Measurements from ENCODE around the gene FAM83F.
A peak's percentile ranks its signal among the peaks of the same experiment; 100 is the strongest.
"Not testable (repeated sequence)": the region's sequence is repeated elsewhere in the genome, so short reads cannot be mapped to it uniquely, and the experiment has no call there.

The FAM83F gene

GRCh38 chr22:39989633-39990032 lies 5.1 kb upstream of the FAM83F start:
- DNase-seq (ENCODE audit: low read depth, low spot score) = no peak
- no peak overlapping the region for H3K4me3 ChIP-seq (ENCODE audit: low read length)

DNA sequence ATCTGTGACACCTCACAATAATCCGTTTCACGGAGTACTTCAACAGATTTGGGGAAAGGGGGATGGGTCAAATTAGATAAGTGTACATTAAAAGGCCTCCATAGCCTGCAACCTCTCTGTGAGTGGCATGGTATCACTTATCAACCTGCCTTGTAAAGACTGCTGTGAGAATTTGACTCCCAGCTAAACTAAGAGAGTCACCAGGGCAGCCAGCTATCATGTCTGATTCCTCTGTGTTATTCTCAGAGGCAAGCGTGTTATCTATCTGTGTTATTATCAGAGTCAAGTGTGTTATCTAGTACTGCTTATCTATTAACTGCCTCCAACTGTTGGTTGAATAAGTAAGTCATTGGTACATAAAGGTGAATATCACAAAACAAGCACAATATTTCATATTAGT lies 4.1 kb upstream of the FAM83F start:
- no peak for DNase-seq (ENCODE audit: low read depth, low spot score)

GRCh38 chr22:39991159-39991860 lies 3.4 kb upstream of the FAM83F start:
- no peak for DNase-seq (ENCODE audit: low read depth, low spot score)
- H3K4me3 ChIP-seq (ENCODE audit: low read length) = no peak overlapping the region

More for the DNA sequence above, 4.1 kb upstream of the FAM83F start:
- no peak overlapping the region for H3K4me3 ChIP-seq (ENCODE audit: low read length)

GRCh38 chr22:39992088-39992826 lies 2.5 kb upstream of the FAM83F start:
- H3K4me3 ChIP-seq (ENCODE audit: low read length) = no peak overlapping the region
- no peak for DNase-seq (ENCODE audit: low read depth, low spot score)

- H3K4me3 ChIP-seq (ENCODE audit: low read length); DNase-seq (ENCODE audit: low read depth, low spot score): not testable (repeated sequence)
Measured at GRCh38 chr22:39992894-39993293, 1.9 kb upstream of the FAM83F start.

DNA sequence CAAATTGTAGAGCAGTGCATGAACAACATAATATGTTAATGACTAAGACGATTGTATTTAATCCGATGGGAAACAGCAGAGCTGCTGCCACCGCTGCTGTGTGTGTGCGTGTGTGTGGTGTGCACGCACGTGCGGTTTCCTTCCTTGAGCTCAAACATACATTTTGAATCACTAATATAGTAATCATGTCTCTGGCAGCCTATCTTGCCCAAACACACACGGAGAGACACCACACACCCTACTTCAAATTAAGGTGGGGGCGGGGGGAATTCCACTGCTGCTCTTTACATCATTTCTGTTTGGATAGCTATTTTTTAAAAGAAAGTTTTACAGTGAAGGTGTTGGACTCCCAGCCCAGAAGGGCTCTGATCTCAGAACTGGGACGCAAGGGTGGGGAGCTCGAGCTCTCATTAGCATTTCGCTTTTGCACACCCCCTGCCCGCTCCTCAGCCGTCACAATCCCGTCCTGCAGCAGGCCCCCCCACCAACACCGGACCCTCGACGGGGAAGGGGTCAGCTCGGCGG lies 651 bp upstream of the FAM83F start:
- DNase-seq (ENCODE audit: low read depth, low spot score) = no peak
- no peak overlapping the region for H3K4me3 ChIP-seq (ENCODE audit: low read length)

GRCh38 chr22:39995393-39996252 lies 869 bp downstream of the FAM83F start:
- no peak for DNase-seq (ENCODE audit: low read depth, low spot score)

DNA sequence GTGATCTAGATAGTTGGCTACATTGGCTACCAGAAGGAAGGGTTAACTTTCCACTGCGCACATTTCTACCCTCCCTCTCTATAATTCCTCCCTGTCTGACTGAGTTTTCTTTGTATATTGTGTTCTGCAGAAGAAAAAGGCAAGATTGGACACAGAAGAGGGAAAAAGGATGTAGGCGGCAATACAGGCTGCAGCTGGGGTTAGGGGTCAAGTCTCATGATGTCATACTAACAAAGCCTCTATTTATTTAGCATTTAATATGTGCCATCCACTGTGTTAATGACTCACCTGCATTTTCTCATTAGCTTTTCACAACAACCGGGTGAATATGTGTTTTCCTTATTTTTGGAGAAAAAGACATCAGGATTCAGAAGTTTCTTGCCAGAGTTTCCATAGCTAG lies 2.0 kb downstream of the FAM83F start:
- no peak overlapping the region for H3K4me3 ChIP-seq (ENCODE audit: low read length)
- DNase-seq (ENCODE audit: low read depth, low spot score) = no peak

More at GRCh38 chr22:39995393-39996252, 869 bp downstream of the FAM83F start:
- H3K4me3 ChIP-seq (ENCODE audit: low read length) = no peak overlapping the region

DNA sequence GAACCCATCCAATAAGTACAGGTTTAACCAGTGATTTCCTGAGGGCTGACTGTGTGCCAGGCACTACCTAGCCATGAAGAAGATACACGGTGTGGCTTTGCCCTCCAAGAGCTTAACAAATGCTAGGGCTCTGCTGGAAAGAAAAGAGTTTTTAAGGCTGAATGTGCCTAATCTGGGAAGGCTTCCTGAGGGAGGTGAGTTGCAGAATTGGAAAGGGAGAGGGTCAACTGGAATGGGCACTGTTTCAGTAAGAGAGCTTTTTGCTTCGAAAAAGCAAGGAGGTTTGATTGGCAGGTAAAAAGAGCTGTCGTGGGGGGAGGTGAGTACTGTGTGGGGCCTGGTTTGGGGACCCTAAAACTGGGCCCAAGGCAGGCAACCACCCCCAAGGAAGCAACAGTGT lies 2.7 kb downstream of the FAM83F start:
- no peak for DNase-seq (ENCODE audit: low read depth, low spot score)
- no peak overlapping the region for H3K4me3 ChIP-seq (ENCODE audit: low read length)

GRCh38 chr22:39997939-39998726 lies 3.4 kb downstream of the FAM83F start:
- DNase-seq (ENCODE audit: low read depth, low spot score) = no peak
- no peak overlapping the region for H3K4me3 ChIP-seq (ENCODE audit: low read length)

DNA sequence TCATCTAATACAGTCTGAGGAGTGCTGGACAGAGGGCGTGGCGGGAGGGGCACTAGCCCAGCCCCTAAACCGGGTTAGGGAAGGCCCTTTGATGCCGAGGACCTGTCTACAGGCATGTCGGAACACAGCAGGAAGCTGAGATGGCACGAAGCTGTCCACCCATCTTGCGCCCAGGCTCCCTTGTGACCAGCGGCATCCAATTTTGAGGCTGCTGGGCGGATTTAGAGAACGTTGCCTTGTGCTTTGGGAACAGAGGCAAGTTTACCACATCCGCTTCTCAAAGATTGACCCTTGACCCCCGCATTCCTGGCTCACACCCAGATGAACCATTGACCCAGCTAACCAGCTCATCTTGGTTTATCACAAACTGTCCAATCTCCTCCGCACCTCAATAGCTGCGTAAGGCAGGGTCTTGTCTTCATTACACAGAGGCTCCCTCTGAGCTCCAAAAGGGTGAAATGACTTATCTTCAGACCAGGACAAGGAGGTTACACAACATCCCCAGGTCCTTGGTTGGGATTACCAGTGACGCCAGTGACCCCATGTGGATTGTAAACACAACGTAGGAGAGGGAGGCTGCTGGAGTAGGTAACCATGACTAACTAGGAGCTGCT lies 4.5 kb downstream of the FAM83F start:
- no peak overlapping the region for H3K4me3 ChIP-seq (ENCODE audit: low read length)
- DNase-seq (ENCODE audit: low read depth, low spot score) = no peak

DNA sequence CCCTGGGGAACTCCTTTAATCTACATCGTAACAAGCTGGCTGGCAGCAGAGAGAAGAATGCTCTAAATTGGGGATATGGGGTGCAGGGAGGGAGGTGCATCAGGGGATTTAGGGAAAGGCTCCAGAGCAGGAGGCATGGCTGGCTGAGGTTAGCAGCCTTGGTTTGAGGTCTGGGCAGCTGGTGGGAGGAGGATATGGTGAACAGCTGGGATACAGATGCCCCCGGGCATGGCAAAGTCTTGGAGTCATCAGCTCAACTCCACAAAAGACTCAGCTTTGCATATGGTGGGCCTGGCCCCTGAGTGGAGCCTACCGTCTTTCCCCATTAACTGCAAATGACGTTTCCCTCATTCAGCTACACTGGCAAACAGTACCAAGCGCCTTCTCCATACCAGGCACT lies 5.4 kb downstream of the FAM83F start:
- DNase-seq (ENCODE audit: low read depth, low spot score) = no peak
- H3K4me3 ChIP-seq (ENCODE audit: low read length) = no peak overlapping the region

GRCh38 chr22:40001106-40001505 lies 6.4 kb downstream of the FAM83F start:
- no peak overlapping the region for H3K4me3 ChIP-seq (ENCODE audit: low read length)
- DNase-seq (ENCODE audit: low read depth, low spot score) = no peak

- no peak for DNase-seq (ENCODE audit: low read depth, low spot score)
Measured at GRCh38 chr22:40001800-40002577, 7.2 kb downstream of the FAM83F start.

GRCh38 chr22:40002935-40003715 lies 8.4 kb downstream of the FAM83F start:
- H3K4me3 ChIP-seq (ENCODE audit: low read length) = no peak overlapping the region
- DNase-seq (ENCODE audit: low read depth, low spot score) = no peak

More at GRCh38 chr22:40001800-40002577, 7.2 kb downstream of the FAM83F start:
- no peak overlapping the region for H3K4me3 ChIP-seq (ENCODE audit: low read length)

GRCh38 chr22:40004836-40005235 lies 10.1 kb downstream of the FAM83F start:
- H3K4me3 ChIP-seq (ENCODE audit: low read length) = no peak overlapping the region
- no peak for DNase-seq (ENCODE audit: low read depth, low spot score)

GRCh38 chr22:40006641-40007040 lies 11.9 kb downstream of the FAM83F start:
- peak; percentile 24 for DNase-seq (ENCODE audit: low read depth, low spot score)

More at GRCh38 chr22:40006641-40007040, 11.9 kb downstream of the FAM83F start:
- H3K4me3 ChIP-seq (ENCODE audit: low read length) = no peak overlapping the region

Measured in Jurkat, Clone E6-1 (cell line).